Adipocyte (in vitro differentiated cells): ENCODE measurements around the gene NTNG1.

Experiments
- DNase-seq: peaks from one replicate; pipeline ENCODE4 v3.0.0-alpha.2; 2015; ENCODE audit warnings: low read depth
- H3K27me3 ChIP-seq: replicated peaks from 2 replicates; pipeline ENCODE4 v1.7.0; 2013; ENCODE audit warnings: mild to moderate bottlenecking, low read length, moderate library complexity; ENCODE audit not compliant: control insufficient read depth, insufficient read depth
- H3K36me3 ChIP-seq: 2 replicates; pipeline ENCODE4 v1.7.0; 2013; ENCODE audit warnings: low read length, mild to moderate bottlenecking, moderate library complexity; ENCODE audit not compliant: control insufficient read depth, insufficient read depth, severe bottlenecking
- H3K4me1 ChIP-seq: 2 replicates; pipeline ENCODE4 v1.7.0; 2013; ENCODE audit warnings: mild to moderate bottlenecking, low read length, moderate library complexity; ENCODE audit not compliant: control insufficient read depth, insufficient read depth
- H3K4me3 ChIP-seq: 2 replicates; pipeline ENCODE4 v1.7.0; 2013; ENCODE audit warnings: mild to moderate bottlenecking, low read length, moderate library complexity
- H3K9ac ChIP-seq: 2 replicates; pipeline ENCODE4 v1.7.0; 2013; ENCODE audit warnings: mild to moderate bottlenecking, low read length, moderate library complexity
- H3K9me3 ChIP-seq: 2 replicates; pipeline ENCODE4 v1.7.0; 2013; ENCODE audit warnings: mild to moderate bottlenecking, low read length, moderate library complexity; ENCODE audit not compliant: control insufficient read depth

The NTNG1 gene

DNA sequence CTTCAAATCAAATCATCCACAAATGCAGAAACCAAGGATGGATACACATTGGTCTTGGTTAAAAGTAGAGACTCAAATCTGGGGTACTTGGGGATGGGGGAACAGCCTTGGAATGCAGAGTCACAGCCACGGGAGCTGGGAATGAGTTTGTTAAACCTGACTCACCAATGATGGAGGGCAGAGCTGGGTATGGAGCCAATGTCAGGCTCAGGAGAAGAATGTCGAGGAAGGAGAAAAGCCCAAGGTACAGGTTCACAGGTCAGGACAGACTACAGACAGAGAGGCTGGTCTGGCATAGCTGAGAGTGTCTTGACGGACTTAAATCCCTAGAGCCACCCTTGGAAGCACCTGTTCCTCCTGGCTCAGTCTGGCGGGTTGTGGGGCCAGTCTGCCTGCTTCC, 237.6 kb downstream of the NTNG1 start:
- no peaks in the 10 kb centered on the region for H3K36me3 ChIP-seq
- no peak overlapping the region for H3K9ac ChIP-seq
- no peak for DNase-seq
- no peaks in the 10 kb centered on the region for H3K9me3 ChIP-seq
- no peaks in the 10 kb centered on the region for H3K27me3 ChIP-seq
- no peak overlapping the region for H3K4me3 ChIP-seq
- no peaks in the 10 kb centered on the region for H3K4me1 ChIP-seq

DNA sequence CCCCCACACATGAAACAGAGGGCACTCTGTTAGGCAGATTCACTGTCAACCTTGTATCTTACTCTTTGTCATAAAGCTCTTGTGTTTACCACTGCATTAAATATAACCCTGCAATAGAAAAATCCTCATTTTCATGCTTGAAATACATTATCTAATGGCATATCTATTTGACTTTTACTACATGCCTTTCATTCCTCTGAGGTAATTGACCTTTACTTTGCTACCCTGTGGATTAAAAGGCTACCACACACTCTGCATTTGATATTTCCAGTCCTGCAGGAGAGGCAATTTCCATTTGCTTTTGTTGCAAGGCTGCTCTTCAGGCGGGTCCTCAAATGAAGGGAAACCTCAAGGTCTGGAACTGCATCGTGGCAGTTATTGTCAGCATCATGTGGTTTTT, 238.0 kb downstream of the NTNG1 start:
- Histone ChIP-seq H3K4me1 (no peaks in the 10 kb centered on the region), H3K9me3 (no peaks in the 10 kb centered on the region), H3K27me3 (no peaks in the 10 kb centered on the region), H3K4me3 (no peak overlapping the region), H3K36me3 (no peaks in the 10 kb centered on the region), H3K9ac (no peak overlapping the region)
- no peak for DNase-seq

GRCh38 chr1:107379826-107380225, 239.0 kb downstream of the NTNG1 start:
- H3K36me3 ChIP-seq = no peaks in the 10 kb centered on the region
- DNase-seq = no peak
- H3K4me3 ChIP-seq = no peak overlapping the region
- no peaks in the 10 kb centered on the region for H3K9me3 ChIP-seq
- no peak overlapping the region for H3K9ac ChIP-seq
- no peaks in the 10 kb centered on the region for H3K27me3 ChIP-seq
- H3K4me1 ChIP-seq = no peaks in the 10 kb centered on the region

DNA sequence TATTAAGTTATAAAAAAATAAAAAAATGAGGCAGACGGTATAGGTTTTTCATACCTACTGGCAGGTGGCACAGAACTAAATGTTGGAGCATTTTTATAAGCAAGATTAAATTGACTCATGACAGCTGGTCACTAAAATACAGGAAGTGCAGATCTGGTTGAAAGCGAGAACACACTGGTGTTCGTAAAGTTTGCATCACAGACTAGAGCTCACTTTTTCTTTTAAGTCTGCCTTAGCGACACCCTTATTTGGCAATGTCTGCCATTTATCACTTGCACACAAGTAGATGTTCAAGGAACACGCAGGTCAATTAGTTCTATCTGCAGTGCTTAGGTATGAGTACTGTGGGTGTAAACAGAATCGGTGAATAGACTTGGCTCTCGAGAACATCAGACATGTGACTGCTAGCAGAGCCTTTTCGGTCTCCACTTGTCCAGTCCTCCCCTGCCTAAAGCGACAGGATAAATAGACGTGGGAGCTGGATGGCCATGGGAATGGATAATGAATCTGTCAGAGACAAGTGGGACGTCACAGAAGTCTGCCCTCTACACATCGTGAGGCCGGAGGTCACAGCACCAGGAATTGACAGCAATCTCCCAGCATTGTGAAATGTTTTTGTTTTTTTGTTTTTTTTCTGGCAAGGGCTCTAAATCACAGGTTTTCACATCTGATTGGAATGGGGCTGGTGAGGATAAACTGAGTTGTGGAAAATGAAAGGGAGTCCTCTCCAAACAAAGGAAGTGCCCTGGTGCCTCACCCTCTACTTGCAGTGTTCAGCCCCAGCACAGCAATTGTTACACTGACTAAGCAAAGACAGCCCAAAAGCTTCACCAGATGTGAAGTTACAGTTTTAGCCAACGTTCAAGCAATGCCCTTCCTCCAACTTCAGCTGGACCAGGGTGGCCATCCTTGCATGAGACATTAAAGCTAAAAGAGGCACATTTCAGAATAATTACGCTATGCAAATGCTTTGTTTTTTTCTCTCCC, 248.9 kb downstream of the NTNG1 start:
- peak; percentile 21 for DNase-seq

GRCh38 chr1:107394301-107394700, 253.5 kb downstream of the NTNG1 start:
- H3K4me3 ChIP-seq = no peak overlapping the region
- DNase-seq = no peak
- H3K4me1 ChIP-seq = peaks cover 6% of the 10 kb centered on the region
- H3K9me3 ChIP-seq = no peaks in the 10 kb centered on the region
- H3K36me3 ChIP-seq = no peaks in the 10 kb centered on the region
- H3K27me3 ChIP-seq = no peaks in the 10 kb centered on the region
- no peak overlapping the region for H3K9ac ChIP-seq

More for the DNA sequence above, 248.9 kb downstream of the NTNG1 start:
- Histone ChIP-seq H3K4me3 (peak overlapping the region; percentile 29), H3K36me3 (no peaks in the 10 kb centered on the region), H3K27me3 (no peaks in the 10 kb centered on the region), H3K9ac (no peak overlapping the region), H3K9me3 (no peaks in the 10 kb centered on the region), H3K4me1 (peaks cover 6% of the 10 kb centered on the region)

DNA sequence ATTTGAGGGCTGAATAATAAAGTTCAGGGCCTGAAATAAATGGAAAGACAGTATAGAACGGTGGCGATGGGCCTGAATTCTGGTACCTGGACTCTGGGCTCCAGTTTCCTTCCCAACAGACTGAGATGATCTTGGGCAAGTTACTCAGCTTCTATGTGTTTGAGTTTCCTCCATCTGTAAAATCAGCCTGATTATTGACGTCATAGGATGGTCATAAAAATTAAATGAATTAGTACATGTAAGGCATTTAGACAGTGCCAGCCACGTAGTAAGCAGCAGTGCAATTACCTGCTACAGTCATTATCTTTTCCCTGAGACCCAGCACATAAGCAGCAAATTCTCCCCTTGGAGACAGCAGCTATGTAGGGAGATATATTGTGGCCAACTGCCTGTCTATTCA, 260.9 kb downstream of the NTNG1 start:
- H3K27me3 ChIP-seq = no peaks in the 10 kb centered on the region
- no peaks in the 10 kb centered on the region for H3K9me3 ChIP-seq
- H3K9ac ChIP-seq = no peak overlapping the region
- DNase-seq = no peak
- peaks cover 16% of the 10 kb centered on the region for H3K4me1 ChIP-seq
- no peak overlapping the region for H3K4me3 ChIP-seq
- H3K36me3 ChIP-seq = no peaks in the 10 kb centered on the region

DNA sequence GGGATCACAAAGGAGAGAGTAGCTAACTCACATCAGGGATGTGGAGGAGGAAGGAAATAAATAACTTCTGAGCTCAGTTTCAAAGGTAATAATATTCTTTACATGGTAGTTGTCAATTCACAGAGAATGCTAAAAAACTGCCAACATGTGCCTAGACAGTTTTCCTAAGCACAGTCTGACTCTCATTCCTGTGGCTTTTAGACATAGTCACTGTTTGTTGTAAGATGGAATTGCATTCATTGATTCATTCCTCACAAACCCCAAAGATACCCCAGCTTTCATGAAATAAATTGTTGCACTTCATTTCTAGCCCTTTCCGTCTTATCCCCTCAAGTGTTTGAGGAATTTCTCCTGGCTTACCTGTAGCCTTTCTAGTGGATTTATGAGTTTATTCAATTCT, 263.9 kb downstream of the NTNG1 start:
- Histone ChIP-seq H3K9ac (no peak overlapping the region), H3K4me3 (peak overlapping the region; percentile 1), H3K9me3 (no peaks in the 10 kb centered on the region), H3K27me3 (no peaks in the 10 kb centered on the region), H3K36me3 (no peaks in the 10 kb centered on the region), H3K4me1 (peaks cover 16% of the 10 kb centered on the region)
- peak; percentile 65 for DNase-seq

- peak; percentile 84 for DNase-seq
- Histone ChIP-seq H3K4me3 (peak overlapping the region; percentile 1), H3K27me3 (no peaks in the 10 kb centered on the region), H3K9me3 (no peaks in the 10 kb centered on the region), H3K9ac (no peak overlapping the region), H3K4me1 (peaks cover 16% of the 10 kb centered on the region), H3K36me3 (no peaks in the 10 kb centered on the region)
Measured at GRCh38 chr1:107405236-107405635, 264.4 kb downstream of the NTNG1 start.

DNA sequence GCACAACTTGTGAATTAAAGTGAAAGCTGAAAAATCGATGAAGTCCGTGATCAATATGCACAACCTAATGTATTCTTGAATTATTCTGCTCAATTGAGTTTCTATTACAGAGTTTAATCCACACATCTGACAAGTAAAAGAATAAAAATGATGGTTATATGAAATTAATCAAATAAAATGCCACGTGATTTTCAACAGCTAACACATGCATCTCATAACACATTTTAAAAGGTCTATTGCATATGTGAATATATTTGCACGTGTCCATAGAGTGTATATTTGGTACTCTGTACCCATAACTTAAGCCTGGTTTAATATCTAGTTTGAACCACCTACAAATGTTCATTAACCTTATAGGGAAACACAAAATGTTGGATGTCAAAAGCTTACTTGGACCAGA, 266.2 kb downstream of the NTNG1 start:
- Histone ChIP-seq H3K4me1 (peaks cover 16% of the 10 kb centered on the region), H3K9me3 (no peaks in the 10 kb centered on the region), H3K4me3 (no peak overlapping the region), H3K9ac (no peak overlapping the region), H3K36me3 (no peaks in the 10 kb centered on the region), H3K27me3 (no peaks in the 10 kb centered on the region)
- no peak for DNase-seq

DNA sequence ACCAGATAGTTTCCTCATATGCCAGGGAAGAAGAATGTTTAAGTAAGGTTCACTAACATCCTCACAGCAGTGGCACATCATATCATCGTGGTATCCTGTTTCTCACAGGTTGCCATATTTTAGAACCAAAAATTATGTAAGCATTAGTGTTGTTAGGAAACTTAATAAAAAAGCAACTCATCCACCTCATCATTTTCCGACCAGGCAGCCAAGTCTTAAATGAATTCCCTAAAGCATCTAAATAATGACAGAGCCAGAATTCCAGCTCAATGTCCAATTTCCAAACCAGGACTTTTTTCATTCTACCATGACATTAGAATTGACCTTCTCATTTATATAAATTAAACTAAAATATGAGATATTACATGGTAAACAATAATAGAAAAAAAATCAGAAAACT, 272.7 kb downstream of the NTNG1 start:
- H3K36me3 ChIP-seq = no peaks in the 10 kb centered on the region
- no peaks in the 10 kb centered on the region for H3K9me3 ChIP-seq
- H3K27me3 ChIP-seq = no peaks in the 10 kb centered on the region
- peaks cover 10% of the 10 kb centered on the region for H3K4me1 ChIP-seq
- DNase-seq = no peak
- H3K4me3 ChIP-seq = no peak overlapping the region
- H3K9ac ChIP-seq = no peak overlapping the region

DNA sequence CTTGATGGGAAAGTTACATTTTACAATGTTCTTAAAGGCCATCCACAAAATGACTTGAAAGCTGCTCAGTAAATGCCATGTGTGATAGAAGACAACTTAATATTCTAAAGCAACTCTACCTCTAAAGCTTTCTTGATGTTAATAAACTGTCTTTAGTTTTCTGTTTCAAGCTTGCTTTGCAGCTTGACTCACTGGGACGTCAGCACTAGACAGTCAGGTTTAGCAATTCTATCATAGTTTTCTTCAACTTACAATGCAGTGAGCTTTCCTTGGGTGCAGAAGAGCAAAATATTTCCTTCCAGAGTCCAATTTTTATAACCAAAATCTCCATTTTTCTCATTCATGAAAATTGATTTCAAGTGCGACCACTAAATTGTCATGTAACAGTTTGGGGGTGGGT, 273.1 kb downstream of the NTNG1 start:
- no peaks in the 10 kb centered on the region for H3K9me3 ChIP-seq
- H3K4me3 ChIP-seq = no peak overlapping the region
- H3K9ac ChIP-seq = no peak overlapping the region
- no peak for DNase-seq
- H3K27me3 ChIP-seq = no peaks in the 10 kb centered on the region
- H3K36me3 ChIP-seq = no peaks in the 10 kb centered on the region
- peaks cover 10% of the 10 kb centered on the region for H3K4me1 ChIP-seq
